Stimulated activated CD4-positive, alpha-beta T cell treated with anti-CD3 and anti-CD28 coated beads, TNF-alpha, amount 100 ng/mL, for 4 hours (primary cell): Measurements from ENCODE around the gene EHBP1.

Experiments
- DNase-seq, 3 experiments: peaks; one replicate each; pipeline ENCODE4 v3.0.0-alpha.2; 2020; ENCODE audit warnings: low read depth in 3 of 3

Gene EHBP1

GRCh38 chr2:62705007-62705829 is at the start of gene EHBP1:
EHBP1 (plus strand) TSS chr2:62705713; CDS start chr2:62707192, 1,479 bp downstream.
- peak; percentile 97 to 98 (median 97) for DNase-seq

GRCh38 chr2:62657783-62658182 is 47.7 kb upstream of the EHBP1 start:
- DNase-seq = no peak

- no peak for DNase-seq
Measured at GRCh38 chr2:62658891-62659290, 46.6 kb upstream of the EHBP1 start.

GRCh38 chr2:62660087-62660486 is 45.4 kb upstream of the EHBP1 start:
- no peak for DNase-seq

- DNase-seq = no peak
Measured at GRCh38 chr2:62660582-62661262, 44.8 kb upstream of the EHBP1 start.

- DNase-seq = no peak
Measured at GRCh38 chr2:62661263-62661635, 44.3 kb upstream of the EHBP1 start.

- no peak for DNase-seq
Measured at GRCh38 chr2:62662131-62662530, 43.4 kb upstream of the EHBP1 start.

GRCh38 chr2:62662554-62662953 is 43.0 kb upstream of the EHBP1 start:
- no peak for DNase-seq

- DNase-seq = no peak
Measured at GRCh38 chr2:62663411-62663810, 42.1 kb upstream of the EHBP1 start.

GRCh38 chr2:62663920-62664795 is 41.4 kb upstream of the EHBP1 start:
- DNase-seq = no peak

- no peak for DNase-seq
Measured at GRCh38 chr2:62665446-62665845, 40.1 kb upstream of the EHBP1 start.

GRCh38 chr2:62669180-62669579 is 36.3 kb upstream of the EHBP1 start:
- no peak for DNase-seq

GRCh38 chr2:62672601-62673000 is 32.9 kb upstream of the EHBP1 start:
- DNase-seq = no peak

- DNase-seq = no peak
Measured at GRCh38 chr2:62675062-62675461, 30.5 kb upstream of the EHBP1 start.

- DNase-seq = no peak
Measured at GRCh38 chr2:62685256-62685655, 20.3 kb upstream of the EHBP1 start.

GRCh38 chr2:62686012-62686685 is 19.4 kb upstream of the EHBP1 start:
- DNase-seq = no peak

GRCh38 chr2:62687636-62688035 is 17.9 kb upstream of the EHBP1 start:
- no peak for DNase-seq

- no peak for DNase-seq
Measured at GRCh38 chr2:62688771-62689170, 16.7 kb upstream of the EHBP1 start.

GRCh38 chr2:62691186-62691585 is 14.3 kb upstream of the EHBP1 start:
- no peak for DNase-seq

- no peak for DNase-seq
Measured at GRCh38 chr2:62692225-62692624, 13.3 kb upstream of the EHBP1 start.

- DNase-seq = no peak
Measured at GRCh38 chr2:62698653-62699052, 6.9 kb upstream of the EHBP1 start.

- DNase-seq = no peak
Measured at GRCh38 chr2:62704654-62705006, 883 bp upstream of the EHBP1 start.
